HG03565 (cell line): Measurements from ENCODE around the gene RPTOR.
"Not testable (repeated sequence)": the region's sequence is repeated elsewhere in the genome, so short reads cannot be mapped to it uniquely, and the experiment has no call there.

Source experiments
- ATAC-seq: cut with Tn5 transposase; IDR thresholded peaks from one replicate; pipeline ENCODE4 v1.9.1; 2021; ENCODE audit warnings: mild to moderate bottlenecking, moderate library complexity; ENCODE audit not compliant: unreplicated experiment

Gene RPTOR

DNA sequence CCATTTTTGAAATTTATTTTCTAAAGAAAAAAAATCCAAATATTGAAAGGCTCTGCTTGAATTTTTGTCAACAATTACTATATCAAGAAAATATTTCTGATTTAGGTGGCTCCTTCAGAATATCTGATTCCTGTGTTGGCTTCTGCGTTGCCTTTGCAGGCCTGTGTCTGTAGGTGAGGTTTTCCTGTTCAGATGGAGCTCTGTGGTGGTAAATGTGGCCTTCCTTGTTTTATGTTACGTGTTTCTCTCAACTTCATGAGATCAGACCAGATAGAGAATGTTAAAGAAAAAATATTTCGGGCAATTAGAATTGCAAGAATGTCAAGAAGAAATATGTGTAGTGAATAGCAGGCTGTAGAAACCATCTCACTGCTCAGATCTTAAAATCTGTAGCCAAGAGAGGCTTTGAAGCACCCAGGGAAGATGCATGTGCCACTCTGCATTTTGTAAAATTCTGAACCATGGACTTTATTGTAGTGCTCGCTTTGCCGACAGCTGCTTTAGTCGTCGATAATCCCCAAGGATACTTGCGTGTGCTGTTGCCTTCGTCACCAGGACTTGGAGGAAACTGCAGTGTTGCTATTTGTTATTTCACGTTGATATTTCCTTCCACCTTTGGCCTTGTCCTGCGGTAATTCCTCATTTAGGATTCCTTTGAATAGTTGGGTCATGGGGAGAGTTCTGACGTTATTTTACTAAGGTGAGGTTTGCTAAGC, 69.9 kb downstream of the RPTOR start:
- no peak for ATAC-seq

DNA sequence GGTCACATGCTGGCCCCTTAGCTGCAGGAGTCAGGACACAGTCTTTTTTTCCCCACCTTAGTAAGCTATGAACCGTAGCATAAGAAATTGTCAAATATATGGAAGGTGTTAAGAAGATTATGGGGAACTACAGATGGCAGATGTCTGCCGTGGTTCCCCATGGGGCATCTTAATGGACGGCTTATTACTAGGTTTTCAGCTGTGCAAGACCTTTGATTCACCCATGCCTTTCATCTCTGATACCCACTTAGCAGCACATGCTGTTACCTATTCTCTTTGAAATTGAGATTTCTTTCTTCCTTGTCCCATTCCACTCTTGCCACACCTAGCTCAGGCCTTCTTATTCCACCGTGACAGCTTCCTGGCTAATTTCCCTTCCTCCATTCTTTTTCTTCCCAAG, 70.7 kb downstream of the RPTOR start:
- ATAC-seq, result no peak

GRCh38 chr17:80616705-80617104, 72.1 kb downstream of the RPTOR start:
- no peak for ATAC-seq

DNA sequence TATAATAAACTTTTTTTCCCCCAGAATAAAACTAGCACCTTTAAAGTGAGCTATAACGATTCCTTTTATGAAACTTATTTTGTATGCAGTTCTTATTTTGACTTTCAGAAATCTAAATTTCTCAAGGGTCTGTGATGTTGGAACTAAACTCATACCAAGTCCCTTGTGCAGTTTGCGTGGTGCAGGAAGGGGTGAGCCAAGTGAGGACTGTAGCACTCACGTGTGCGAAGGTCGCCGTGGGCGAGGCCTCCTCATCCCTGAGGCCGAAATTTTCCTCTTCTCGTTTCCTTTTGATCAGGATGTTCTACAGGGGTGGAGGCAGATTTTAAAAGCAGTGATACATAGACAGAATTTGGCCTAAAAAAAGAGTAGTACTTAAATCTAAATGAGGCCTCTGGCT, 73.7 kb downstream of the RPTOR start:
- ATAC-seq, result no peak

DNA sequence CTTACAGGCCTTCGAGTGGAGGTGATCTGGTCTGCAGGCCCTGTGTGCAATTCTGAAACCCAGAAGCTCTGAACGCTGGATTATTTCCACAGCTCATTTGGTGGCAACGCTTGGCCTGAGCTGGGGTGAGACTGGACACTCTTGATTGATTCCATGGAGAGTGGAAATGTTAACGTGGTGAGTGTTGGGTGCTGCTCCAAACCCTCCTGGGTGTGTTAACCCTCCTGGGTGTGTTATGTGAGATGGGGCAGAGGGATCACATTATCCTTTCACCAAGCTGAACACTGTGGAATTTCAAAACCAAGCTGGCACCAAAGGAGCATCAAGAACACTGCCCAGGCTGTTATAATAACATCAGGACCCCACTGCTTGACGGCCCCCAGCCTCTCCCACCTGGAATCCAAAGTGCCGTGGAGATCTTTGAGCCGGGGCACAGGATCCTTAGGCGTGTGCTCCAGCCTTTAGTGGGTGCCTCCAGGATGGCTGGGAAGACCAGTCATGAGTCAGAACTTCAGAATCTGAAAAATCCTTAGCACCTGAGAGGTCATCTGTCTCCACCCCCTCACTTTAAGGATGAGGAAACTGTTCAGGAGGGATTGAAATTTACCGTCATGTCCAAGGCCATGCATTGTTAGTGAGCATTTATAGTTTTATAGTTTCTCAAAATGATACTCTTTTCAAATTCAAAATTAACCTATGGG, 75.0 kb downstream of the RPTOR start:
- no peak for ATAC-seq

- no peak for ATAC-seq
Observed at GRCh38 chr17:80621335-80621996, 76.8 kb downstream of the RPTOR start.

GRCh38 chr17:80621997-80622357, 77.3 kb downstream of the RPTOR start:
- ATAC-seq, result no peak

GRCh38 chr17:80624864-80625263, 80.2 kb downstream of the RPTOR start:
- ATAC-seq, result no peak

DNA sequence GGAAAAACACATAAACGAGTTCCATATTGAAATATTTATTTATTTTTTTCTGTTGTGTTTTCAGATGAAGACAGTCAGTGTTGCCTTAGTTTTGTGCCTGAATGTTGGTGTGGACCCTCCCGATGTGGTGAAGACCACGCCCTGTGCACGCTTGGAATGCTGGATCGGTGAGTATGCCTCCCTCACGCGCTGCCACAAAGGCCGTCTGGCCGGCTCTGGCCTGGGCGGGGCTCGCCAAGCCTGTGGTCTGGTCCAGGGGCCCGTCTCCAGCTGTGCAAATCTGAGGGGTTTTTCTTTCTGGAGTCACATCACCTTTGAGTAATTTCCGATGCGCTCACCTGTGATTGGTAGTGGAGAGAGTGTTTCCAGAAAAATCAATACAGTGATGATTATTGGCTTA, 81.0 kb downstream of the RPTOR start:
- no peak for ATAC-seq

- ATAC-seq, result not testable (repeated sequence)
Observed at GRCh38 chr17:80628881-80629280, 84.2 kb downstream of the RPTOR start.

- ATAC-seq, result no peak
Observed at GRCh38 chr17:80629298-80630028, 84.8 kb downstream of the RPTOR start.

DNA sequence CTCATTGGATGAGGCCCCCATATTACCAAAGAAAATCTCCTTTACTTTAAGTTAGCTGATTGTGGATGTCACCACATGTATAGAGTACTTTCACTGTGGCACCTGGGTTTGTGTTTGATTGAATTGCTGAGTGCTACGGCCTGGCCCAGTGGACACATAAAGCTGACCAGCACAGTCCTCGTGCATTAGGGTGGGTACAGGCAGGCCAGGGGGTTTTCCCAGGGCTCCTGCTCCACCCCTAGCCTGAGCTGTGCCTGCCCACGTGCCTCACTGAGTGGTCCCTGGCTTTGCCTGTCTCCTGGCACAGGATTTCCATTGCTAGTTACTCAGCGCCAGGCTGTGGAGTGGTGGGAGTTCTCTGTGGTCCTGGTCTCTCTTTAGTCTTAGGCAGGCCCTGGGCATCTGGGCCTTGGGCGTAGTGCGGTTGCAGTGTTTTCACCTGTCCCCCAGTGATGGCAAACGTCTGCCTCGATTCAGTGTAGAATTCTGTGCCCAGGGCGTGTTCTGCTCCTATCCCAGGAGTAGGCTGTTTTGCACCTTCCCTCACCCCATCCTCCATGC, 86.0 kb downstream of the RPTOR start:
- no peak for ATAC-seq

DNA sequence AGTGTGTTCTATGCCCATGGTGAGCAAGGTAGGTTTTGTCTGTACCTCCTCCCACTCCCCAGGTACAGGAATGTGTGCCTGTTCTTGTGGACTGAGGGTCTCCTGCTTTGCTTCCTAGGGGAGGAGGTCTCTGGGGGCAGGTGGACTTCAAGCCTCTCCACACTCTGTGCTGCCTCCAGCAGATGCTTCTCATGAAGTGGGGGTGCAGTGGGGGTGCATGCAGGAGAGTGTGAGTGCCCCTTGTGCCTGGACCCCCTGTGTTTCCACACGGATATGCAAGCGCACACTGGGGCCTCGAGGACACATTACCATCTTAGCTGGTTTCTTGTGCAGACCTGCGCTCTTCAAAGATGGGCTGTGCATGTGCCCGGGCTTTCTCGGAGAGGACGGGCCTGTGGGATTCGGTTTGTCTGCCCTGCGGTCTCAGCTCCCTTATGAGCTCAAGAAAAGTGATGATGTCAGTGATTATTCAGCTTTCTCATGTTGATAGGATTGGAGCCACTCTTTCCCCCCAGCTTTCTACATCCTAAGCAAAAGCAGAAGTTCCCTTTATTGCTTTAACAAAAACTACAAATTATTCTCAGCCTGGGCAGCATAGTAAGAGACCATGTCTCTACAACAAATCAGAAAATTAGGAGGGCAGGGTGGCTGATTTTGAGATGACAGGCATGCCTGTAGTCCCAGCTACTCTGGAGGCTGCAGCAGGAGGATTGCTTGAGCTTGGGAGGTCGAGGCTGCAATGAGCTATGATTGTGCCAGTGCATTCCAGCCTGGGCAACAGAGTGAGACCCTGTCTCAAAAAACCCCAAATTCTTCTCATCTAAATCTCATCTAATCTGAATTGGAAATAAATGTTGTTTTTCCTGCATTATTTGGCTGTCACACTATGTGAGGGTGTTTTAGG, 86.8 kb downstream of the RPTOR start:
- ATAC-seq, result no peak

- no peak for ATAC-seq
Observed at GRCh38 chr17:80632046-80632581, 87.5 kb downstream of the RPTOR start.

GRCh38 chr17:80633207-80633606, 88.6 kb downstream of the RPTOR start:
- no peak for ATAC-seq

DNA sequence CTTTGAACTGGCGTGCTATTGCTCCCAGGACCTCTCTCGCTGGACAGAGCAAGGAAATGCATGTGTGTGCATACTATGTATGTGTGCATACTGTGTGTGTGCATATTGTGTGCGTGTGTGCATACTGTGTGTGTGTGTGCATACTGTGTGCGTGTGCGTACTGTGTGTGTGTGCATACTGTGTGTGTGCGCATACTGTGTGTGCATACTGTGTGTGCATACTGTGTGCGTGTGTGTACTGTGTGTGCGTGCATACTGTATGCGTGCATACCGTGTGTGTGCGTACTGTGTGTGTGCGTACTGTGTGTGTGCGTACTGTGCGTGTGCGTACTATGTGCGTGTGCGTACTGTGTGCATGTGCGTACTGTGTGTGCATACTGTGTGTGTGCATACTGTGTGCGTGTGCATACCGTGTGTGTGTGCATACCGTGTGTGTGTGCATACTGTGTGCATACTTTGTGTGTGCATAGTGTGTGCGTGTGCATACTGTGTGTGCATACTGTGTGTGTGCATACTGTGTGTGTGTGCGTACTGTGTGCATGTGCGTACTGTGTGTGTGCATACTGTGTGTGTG, 89.4 kb downstream of the RPTOR start:
- ATAC-seq, result no peak

DNA sequence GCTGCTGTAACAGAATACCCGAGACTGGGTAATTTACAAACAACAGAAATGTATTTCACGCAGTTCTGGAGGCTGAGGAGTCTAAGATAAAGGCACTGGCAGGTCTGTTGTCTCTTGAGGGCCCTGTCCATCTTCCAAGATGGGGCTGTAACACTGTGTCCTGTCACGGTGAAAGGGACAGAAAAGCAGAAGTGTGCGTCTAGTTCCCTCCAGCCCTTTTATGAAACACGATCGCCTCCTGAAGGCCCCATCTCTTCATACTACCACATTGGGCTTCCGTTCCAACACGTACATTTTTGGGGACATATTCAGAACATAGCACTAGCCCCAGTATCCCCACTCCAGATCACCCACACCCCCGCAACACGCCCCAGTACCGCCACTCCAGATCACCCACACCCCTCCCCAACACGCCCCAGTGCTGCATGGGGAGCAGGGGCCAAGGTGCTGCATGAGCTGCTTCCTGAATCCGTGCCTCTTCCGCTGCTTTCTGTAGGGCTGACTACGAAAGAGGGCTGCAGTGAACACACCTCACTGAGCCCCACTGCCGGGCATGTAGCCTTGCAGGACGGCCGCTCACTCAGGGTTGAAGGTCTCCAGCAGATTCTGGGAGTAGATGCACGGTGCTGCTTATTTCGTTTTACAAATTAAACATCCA, 91.9 kb downstream of the RPTOR start:
- no peak for ATAC-seq

DNA sequence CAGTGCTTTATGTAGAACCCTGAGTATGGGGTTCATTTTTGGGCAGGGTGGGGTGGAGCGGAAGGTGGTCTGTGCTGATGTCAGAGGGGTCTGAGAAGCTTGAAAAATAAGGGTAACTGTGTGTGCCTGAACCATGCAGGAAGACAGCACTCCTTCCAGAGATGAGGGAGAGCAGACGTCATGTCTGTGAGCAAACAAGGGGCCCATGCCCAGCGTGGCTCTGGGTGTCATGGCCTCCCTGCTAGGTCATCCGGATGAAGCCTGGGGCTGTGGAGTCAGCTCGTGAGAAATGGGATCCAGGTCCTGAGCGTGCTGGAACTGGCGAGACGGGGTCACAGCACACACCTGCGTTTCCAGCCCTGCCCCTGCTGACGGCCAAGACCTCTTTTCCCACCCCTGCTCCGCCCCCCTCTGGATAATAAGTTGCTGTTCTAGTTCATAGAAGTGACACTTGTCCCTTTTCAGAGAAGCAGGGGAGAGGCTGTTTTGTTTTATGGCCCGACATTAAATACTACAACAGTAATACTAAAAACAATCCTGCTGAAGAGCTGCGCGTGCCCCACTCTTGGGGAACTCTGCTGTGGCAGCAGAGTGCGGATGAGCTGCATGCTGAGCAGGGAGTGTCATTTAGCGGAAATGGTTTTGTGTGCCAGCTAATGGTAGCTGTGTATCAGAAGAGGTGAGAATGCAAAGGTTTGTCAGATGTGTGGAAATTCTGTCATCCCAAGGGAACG, 92.6 kb downstream of the RPTOR start:
- no peak for ATAC-seq
